Trophoblast cell (in vitro differentiated cells and primary cell): ENCODE results near the gene CNNM4.

Experiments used
- DNase-seq, 2 donors: peaks; one replicate each; pipeline ENCODE4 v3.0.0-alpha.2; 2016
- H2AFZ ChIP-seq: 2 replicates; pipeline ENCODE4 v1.6.1; 2013; ENCODE audit warnings: low read length, moderate library complexity, mild to moderate bottlenecking; ENCODE audit not compliant: insufficient read depth, poor library complexity
- H2AK5ac ChIP-seq: 2 replicates; pipeline ENCODE4 v1.6.1; 2013; ENCODE audit warnings: mild to moderate bottlenecking, low read length
- H2BK120ac ChIP-seq: 2 replicates; pipeline ENCODE4 v1.6.1; 2013; ENCODE audit warnings: low read length, mild to moderate bottlenecking, moderate library complexity; ENCODE audit not compliant: insufficient read depth, poor library complexity
- H2BK12ac ChIP-seq: 2 replicates; pipeline ENCODE4 v1.6.1; 2013; ENCODE audit warnings: mild to moderate bottlenecking, low read length, moderate library complexity
- H2BK5ac ChIP-seq: 2 replicates; pipeline ENCODE4 v1.6.1; 2013; ENCODE audit warnings: low read length, low read depth, moderate library complexity, mild to moderate bottlenecking; ENCODE audit not compliant: poor library complexity
- H3K14ac ChIP-seq: 2 replicates; pipeline ENCODE4 v1.6.1; 2013; ENCODE audit warnings: mild to moderate bottlenecking, low read length
- H3K18ac ChIP-seq: 2 replicates; pipeline ENCODE4 v1.6.1; 2013; ENCODE audit warnings: mild to moderate bottlenecking, low read length
- H3K23ac ChIP-seq: 2 replicates; pipeline ENCODE4 v1.6.1; 2013; ENCODE audit warnings: low read length
- H3K27ac ChIP-seq: 2 replicates; pipeline ENCODE4 v1.5.1; 2013; ENCODE audit warnings: low read depth, mild to moderate bottlenecking, inconsistent platforms, low read length, moderate library complexity
- H3K27me3 ChIP-seq: 2 replicates; pipeline ENCODE4 v1.6.1; 2013; ENCODE audit warnings: inconsistent platforms, mild to moderate bottlenecking, low read length, moderate library complexity; ENCODE audit not compliant: insufficient read depth
- H3K36me3 ChIP-seq, 2 experiments: 1 replicate in 1 of 2; 2 replicates in 1 of 2; pipeline ENCODE4 v1.6.1; 2013; ENCODE audit warnings: low read length in 2 of 2, mild to moderate bottlenecking in 2 of 2, moderate library complexity in 1 of 2; ENCODE audit not compliant: insufficient read depth in 2 of 2, control insufficient read depth in 1 of 2
- H3K4ac ChIP-seq: 2 replicates; pipeline ENCODE4 v1.6.1; 2013; ENCODE audit warnings: low read depth, mild to moderate bottlenecking, low read length, moderate library complexity
- H3K4me1 ChIP-seq, 2 experiments: 1 replicate in 1 of 2; 2 replicates in 1 of 2; pipeline ENCODE4 v1.6.1; 2013; ENCODE audit warnings: low read length in 2 of 2, mild to moderate bottlenecking in 2 of 2, moderate library complexity in 1 of 2; ENCODE audit not compliant: insufficient read depth in 2 of 2, control insufficient read depth in 1 of 2
- H3K4me2 ChIP-seq: 2 replicates; pipeline ENCODE4 v1.6.1; 2013; ENCODE audit warnings: inconsistent platforms, mild to moderate bottlenecking, low read length, moderate library complexity
- H3K4me3 ChIP-seq: 2 replicates; pipeline ENCODE4 v1.5.1; 2013; ENCODE audit warnings: mild to moderate bottlenecking, low read depth, low read length, inconsistent platforms
- H3K79me1 ChIP-seq: one replicate; pipeline ENCODE4 v1.6.1; 2013; ENCODE audit warnings: low read length
- H3K79me2 ChIP-seq: 2 replicates; pipeline ENCODE4 v1.6.1; 2013; ENCODE audit warnings: low read length, mild to moderate bottlenecking; ENCODE audit not compliant: control insufficient read depth, insufficient read depth, poor library complexity
- H3K9ac ChIP-seq: 2 replicates; pipeline ENCODE4 v1.6.1; 2013; ENCODE audit warnings: mild to moderate bottlenecking, low read length
- H3K9me3 ChIP-seq: 2 replicates; pipeline ENCODE4 v1.6.1; 2013; ENCODE audit warnings: low read depth, mild to moderate bottlenecking, control low read depth, inconsistent platforms, low read length; ENCODE audit not compliant: insufficient read depth
- H4K12ac ChIP-seq: 2 replicates; pipeline ENCODE4 v1.6.1; 2013; ENCODE audit warnings: low read depth, mild to moderate bottlenecking, low read length, moderate library complexity
- H4K8ac ChIP-seq: 2 replicates; pipeline ENCODE4 v1.6.1; 2013; ENCODE audit warnings: low read depth, mild to moderate bottlenecking, low read length, moderate library complexity
- H4K91ac ChIP-seq: one replicate; pipeline ENCODE4 v1.6.1; 2013; ENCODE audit warnings: low read depth, mild to moderate bottlenecking, low read length, moderate library complexity
- WGBS: extraction: QIAGEN DNeasy Blood & Tissue Kit; methylation state at CpG from one replicate; pipeline ENCODE4 v1.1.7; 2013; ENCODE audit warnings: missing lambda C conversion rate; ENCODE audit not compliant: insufficient read length, insufficient coverage; ENCODE audit errors: extremely low coverage; 5-methylcytosine and 5-hydroxymethylcytosine counted together

The CNNM4 gene

GRCh38 chr2:96769814-96770213 is 9.1 kb downstream of the CNNM4 start:
- Histone ChIP-seq H3K79me1 (peaks cover 8% of the 10 kb centered on the region), H3K9ac (no peak overlapping the region), H3K27me3 (no peaks in the 10 kb centered on the region), H3K4me2 (no peak overlapping the region), H2BK12ac (no peak overlapping the region), H2AFZ (no peak overlapping the region), H3K27ac (no peak overlapping the region), H3K4ac (no peak overlapping the region), H4K12ac (no peak overlapping the region), H2BK120ac (no peak overlapping the region), H3K23ac (no peak overlapping the region), H4K91ac (no peak overlapping the region), H3K18ac (no peak overlapping the region), H3K36me3 (peaks cover 0 to 4% of the 10 kb centered on the region in 2 experiments), H2AK5ac (no peak overlapping the region), H3K14ac (no peak overlapping the region), H3K9me3 (peaks cover 4% of the 10 kb centered on the region), H4K8ac (no peak overlapping the region), H3K4me3 (no peak overlapping the region), H3K4me1 (peaks cover 20 to 28% of the 10 kb centered on the region in 2 experiments), H3K79me2 (no peaks in the 10 kb centered on the region), H2BK5ac (no peak overlapping the region)
- peak in 1 of 2 donors; percentile 27 for DNase-seq
- no CpG with 5 or more reads among the region's 7 CpGs for WGBS

GRCh38 chr2:96770442-96771202 is 9.9 kb downstream of the CNNM4 start:
- Histone ChIP-seq H2AFZ (peak overlapping the region; percentile 18), H3K14ac (peak overlapping the region; percentile 27), H2BK12ac (peak overlapping the region; percentile 34), H3K4ac (peak overlapping the region; percentile 25), H3K23ac (no peak overlapping the region), H3K4me3 (no peak overlapping the region), H3K9me3 (peaks cover 4% of the 10 kb centered on the region), H3K36me3 (peaks cover 0 to 4% of the 10 kb centered on the region in 2 experiments), H2AK5ac (peak overlapping the region; percentile 49), H2BK5ac (no peak overlapping the region), H3K4me1 (peaks cover 20 to 28% of the 10 kb centered on the region in 2 experiments), H3K4me2 (no peak overlapping the region), H3K79me1 (peaks cover 8% of the 10 kb centered on the region), H3K9ac (no peak overlapping the region), H3K79me2 (no peaks in the 10 kb centered on the region), H2BK120ac (no peak overlapping the region), H3K27ac (peak overlapping the region; percentile 25), H4K8ac (no peak overlapping the region), H3K18ac (peak overlapping the region; percentile 16), H3K27me3 (no peaks in the 10 kb centered on the region), H4K91ac (peak overlapping the region; percentile 33), H4K12ac (no peak overlapping the region)
- no CpG with 5 or more reads among the region's 25 CpGs for WGBS
- DNase-seq, result no peak

GRCh38 chr2:96771796-96772618 is 11.3 kb downstream of the CNNM4 start:
- peaks cover 20 to 27% of the 10 kb centered on the region in 2 experiments for H3K4me1 ChIP-seq
- no peak overlapping the region for H2BK120ac ChIP-seq
- H4K12ac ChIP-seq, result no peak overlapping the region
- peak overlapping the region; percentile 29 for H3K4me2 ChIP-seq
- DNase-seq, result peak; percentile 89 to 93
- no peaks in the 10 kb centered on the region for H3K27me3 ChIP-seq
- no peak overlapping the region for H4K91ac ChIP-seq
- no peak overlapping the region for H4K8ac ChIP-seq
- H3K79me1 ChIP-seq, result peaks cover 8% of the 10 kb centered on the region
- no peak overlapping the region for H2BK5ac ChIP-seq
- no peak overlapping the region for H3K23ac ChIP-seq
- WGBS, result no CpG with 5 or more reads among the region's 20 CpGs
- H3K4me3 ChIP-seq, result no peak overlapping the region
- peak overlapping the region; percentile 3 for H3K18ac ChIP-seq
- no peak overlapping the region for H2BK12ac ChIP-seq
- H3K36me3 ChIP-seq, result peaks cover 0 to 4% of the 10 kb centered on the region in 2 experiments
- H3K14ac ChIP-seq, result no peak overlapping the region
- no peaks in the 10 kb centered on the region for H3K79me2 ChIP-seq
- H2AFZ ChIP-seq, result no peak overlapping the region
- H2AK5ac ChIP-seq, result no peak overlapping the region
- H3K9me3 ChIP-seq, result peaks cover 4% of the 10 kb centered on the region
- no peak overlapping the region for H3K9ac ChIP-seq
- no peak overlapping the region for H3K4ac ChIP-seq
- no peak overlapping the region for H3K27ac ChIP-seq

GRCh38 chr2:96772903-96773671 is 12.4 kb downstream of the CNNM4 start:
- Histone ChIP-seq H3K4me3 (no peak overlapping the region), H3K4ac (no peak overlapping the region), H2AFZ (no peak overlapping the region), H2BK12ac (no peak overlapping the region), H3K9ac (no peak overlapping the region), H3K79me1 (peaks cover 8% of the 10 kb centered on the region), H4K91ac (no peak overlapping the region), H3K9me3 (peaks cover 4% of the 10 kb centered on the region), H4K8ac (no peak overlapping the region), H3K79me2 (no peaks in the 10 kb centered on the region), H3K14ac (no peak overlapping the region), H3K23ac (no peak overlapping the region), H3K18ac (peak overlapping the region; percentile 13), H3K4me1 (peaks cover 20 to 25% of the 10 kb centered on the region in 2 experiments), H4K12ac (no peak overlapping the region), H2AK5ac (no peak overlapping the region), H3K36me3 (peaks cover 0 to 4% of the 10 kb centered on the region in 2 experiments), H3K4me2 (no peak overlapping the region), H3K27ac (no peak overlapping the region), H2BK120ac (no peak overlapping the region), H3K27me3 (no peaks in the 10 kb centered on the region), H2BK5ac (no peak overlapping the region)
- DNase-seq, result no peak
- WGBS, result no CpG with 5 or more reads among the region's 12 CpGs
